GM10248 (cell line): ENCODE measurements around the gene SUB1.

Experiments
- CTCF ChIA-PET: fragments of 300-600 bp; sonication (Branson Sonifier 250); formaldehyde crosslinking; extraction: SDS; loops from one replicate; lab custom pipeline; 2021; ENCODE audit warnings: antibody characterized with exemption; lab: Yijun Ruan, JAX
- POLR2A ChIA-PET: fragments of 350-650 bp; sonication (Branson Sonifier 250); formaldehyde crosslinking; extraction: SDS; loops from one replicate; lab custom pipeline; 2020; ENCODE audit warnings: antibody characterized with exemption; lab: Yijun Ruan, JAX
- DNase-seq: peaks from one replicate; pipeline ENCODE4 v3.0.0; 2012; ENCODE audit errors: extremely low spot score
- TF ChIP-seq, protein P1 (sequence below): IDR thresholded peaks from 2 replicates; pipeline ENCODE4 v1.5.1; 2012; ENCODE audit warnings: mild to moderate bottlenecking, low read depth; ENCODE audit errors: extremely low read depth, missing control alignments, control extremely low read depth

The SUB1 gene

DNA sequence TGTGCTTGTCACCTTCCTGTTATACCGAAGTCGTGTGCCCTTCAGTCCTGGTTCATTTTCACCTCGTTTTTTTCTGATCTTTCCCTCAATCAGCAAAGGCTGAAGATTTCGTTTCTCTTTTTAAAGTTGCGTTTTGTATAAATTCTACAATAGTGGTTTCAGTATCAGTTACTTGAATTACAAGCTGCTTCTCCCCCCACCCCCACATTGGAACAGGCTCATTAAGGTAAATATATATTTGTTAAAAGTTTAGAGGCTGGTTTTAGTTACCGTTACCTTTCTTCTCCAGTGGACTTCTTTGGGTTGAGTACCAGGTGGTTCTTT is 881 bp downstream of the SUB1 start:
- CTCF ChIA-PET = interaction anchor here (1.1 to 6.4 kb wide), 2 partner anchors 50 to 97 kb away, joined by 3 to 191 read pairs; no protein-coding TSS in a partner anchor
- TF ChIP-seq, protein P1, sequence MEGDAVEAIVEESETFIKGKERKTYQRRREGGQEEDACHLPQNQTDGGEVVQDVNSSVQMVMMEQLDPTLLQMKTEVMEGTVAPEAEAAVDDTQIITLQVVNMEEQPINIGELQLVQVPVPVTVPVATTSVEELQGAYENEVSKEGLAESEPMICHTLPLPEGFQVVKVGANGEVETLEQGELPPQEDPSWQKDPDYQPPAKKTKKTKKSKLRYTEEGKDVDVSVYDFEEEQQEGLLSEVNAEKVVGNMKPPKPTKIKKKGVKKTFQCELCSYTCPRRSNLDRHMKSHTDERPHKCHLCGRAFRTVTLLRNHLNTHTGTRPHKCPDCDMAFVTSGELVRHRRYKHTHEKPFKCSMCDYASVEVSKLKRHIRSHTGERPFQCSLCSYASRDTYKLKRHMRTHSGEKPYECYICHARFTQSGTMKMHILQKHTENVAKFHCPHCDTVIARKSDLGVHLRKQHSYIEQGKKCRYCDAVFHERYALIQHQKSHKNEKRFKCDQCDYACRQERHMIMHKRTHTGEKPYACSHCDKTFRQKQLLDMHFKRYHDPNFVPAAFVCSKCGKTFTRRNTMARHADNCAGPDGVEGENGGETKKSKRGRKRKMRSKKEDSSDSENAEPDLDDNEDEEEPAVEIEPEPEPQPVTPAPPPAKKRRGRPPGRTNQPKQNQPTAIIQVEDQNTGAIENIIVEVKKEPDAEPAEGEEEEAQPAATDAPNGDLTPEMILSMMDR = no peak
- POLR2A ChIA-PET = no interaction called here

GRCh38 chr5:32587067-32587551 is 1.8 kb downstream of the SUB1 start:
- CTCF ChIA-PET = interaction anchor here (6.4 kb wide), 1 partner anchor 98 kb away, joined by 191 read pairs; no protein-coding TSS in a partner anchor
- POLR2A ChIA-PET = no interaction called here
- TF ChIP-seq, protein P1 = no peak
- DNase-seq = no peak

More for the DNA sequence above, 881 bp downstream of the SUB1 start:
- DNase-seq = peak; percentile 41

DNA sequence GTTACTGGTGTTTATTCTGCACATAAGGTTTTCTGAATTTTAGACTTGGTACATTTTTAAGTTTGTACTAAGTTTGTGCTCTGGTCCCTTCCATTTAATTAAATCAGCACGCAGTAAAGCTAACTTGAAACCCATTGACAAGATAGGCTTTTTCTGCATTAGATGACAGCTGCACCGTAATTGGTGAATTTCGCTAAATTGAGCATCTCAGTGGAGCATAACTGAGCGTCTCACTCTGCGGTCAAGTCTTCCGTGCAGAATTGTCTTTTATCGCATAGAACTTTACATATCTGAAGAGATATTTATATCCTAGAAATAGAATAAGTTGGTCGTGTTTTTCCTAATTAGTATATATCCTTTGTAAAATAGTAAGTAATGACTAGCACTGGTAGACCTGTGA is 4.1 kb downstream of the SUB1 start:
- TF ChIP-seq, protein P1 = no peak
- DNase-seq = no peak
- CTCF ChIA-PET = interaction anchor here (0.6 to 6.4 kb wide), 58 partner anchors 9 to 460 kb away, joined by 3 to 191 read pairs (median 6); no protein-coding TSS in a partner anchor
- POLR2A ChIA-PET = interaction anchor here (0.8 to 1.6 kb wide), 5 partner anchors 16 to 128 kb away, joined by 3 to 7 read pairs (median 3); no protein-coding TSS in a partner anchor

DNA sequence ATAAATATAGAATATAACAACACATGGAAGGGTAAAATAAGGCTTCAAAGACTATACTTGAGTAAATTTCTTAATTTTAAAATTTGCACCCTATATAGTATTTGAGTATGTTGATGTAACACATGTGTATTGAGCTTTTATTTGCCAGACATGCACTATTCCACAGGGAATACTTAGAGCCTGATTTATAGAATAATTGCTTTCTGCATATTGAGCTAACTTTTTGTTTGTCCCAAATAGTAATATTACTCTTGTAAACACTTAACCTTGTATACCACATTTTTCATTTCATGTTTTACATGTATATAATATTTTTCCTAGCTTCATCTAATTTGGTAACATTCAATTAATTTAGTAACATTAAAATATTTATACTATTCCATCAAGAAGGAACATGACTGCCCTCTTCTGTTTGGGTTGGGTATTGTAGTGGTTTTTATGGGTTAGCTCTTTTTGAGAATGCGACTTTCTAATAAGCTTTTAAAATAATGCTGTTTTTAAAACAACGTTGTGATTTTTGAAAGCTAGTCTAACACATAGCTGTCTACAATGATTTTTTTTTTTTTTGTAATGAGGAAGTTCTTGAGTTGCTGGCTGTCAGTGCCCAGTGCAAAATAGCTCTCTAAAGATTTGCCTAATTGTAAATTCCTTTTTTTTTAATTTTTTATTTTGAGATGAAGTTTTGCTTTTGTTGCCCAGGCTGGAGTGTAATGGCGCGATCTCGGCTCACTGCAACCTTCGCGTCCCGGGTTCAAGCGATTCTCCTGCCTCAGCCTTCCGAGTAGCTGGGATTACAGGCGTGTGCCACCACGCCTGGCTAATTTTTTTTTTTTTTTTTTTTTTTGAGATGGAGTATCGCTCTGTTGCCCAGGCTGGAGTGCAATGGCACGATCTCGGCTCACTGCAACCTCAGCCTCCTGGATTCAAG is 4.8 kb downstream of the SUB1 start:
- ChIA-PET POLR2A (interaction anchor here (0.6 to 1.6 kb wide), 8 partner anchors 15 to 372 kb away, joined by 3 to 7 read pairs (median 3); no protein-coding TSS in a partner anchor), CTCF (interaction anchor here (0.6 to 6.4 kb wide), 65 partner anchors 10 to 461 kb away, joined by 3 to 191 read pairs (median 5); partner anchors contain the start of gene ZFR)
- DNase-seq = no peak
- TF ChIP-seq, protein P1 = peak; percentile 53

DNA sequence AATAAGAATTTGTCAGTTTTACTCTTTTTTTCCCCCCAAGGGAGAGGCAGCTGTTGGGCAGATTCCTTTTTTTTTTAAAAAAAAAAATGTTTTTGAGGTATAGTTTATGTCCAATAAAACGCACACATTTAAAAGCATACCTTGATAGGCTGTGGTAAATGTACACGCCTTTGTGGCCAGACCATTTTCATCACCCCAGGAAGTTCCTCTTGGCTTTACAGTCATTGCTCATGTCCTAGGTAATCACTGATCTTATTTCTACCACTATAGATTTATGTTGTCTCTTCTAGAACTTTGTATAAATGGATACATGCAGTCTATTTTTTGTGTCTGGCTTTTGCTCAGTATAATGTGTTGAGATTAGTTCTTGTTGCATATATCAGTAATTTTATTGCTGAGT is 9.8 kb downstream of the SUB1 start:
- TF ChIP-seq, protein P1 = no peak
- CTCF ChIA-PET = no interaction called here
- no peak for DNase-seq
- POLR2A ChIA-PET = no interaction called here

GRCh38 chr5:32597041-32597629 is 11.8 kb downstream of the SUB1 start:
- TF ChIP-seq, protein P1 = no peak
- DNase-seq = no peak
- CTCF ChIA-PET = no interaction called here
- POLR2A ChIA-PET = no interaction called here
